ENCODE measurements around the gene THAP4.
"Not testable (repeated sequence)": the region's sequence is repeated elsewhere in the genome, so short reads cannot be mapped to it uniquely, and the experiment has no call there.

THAP4 gene

DNA sequence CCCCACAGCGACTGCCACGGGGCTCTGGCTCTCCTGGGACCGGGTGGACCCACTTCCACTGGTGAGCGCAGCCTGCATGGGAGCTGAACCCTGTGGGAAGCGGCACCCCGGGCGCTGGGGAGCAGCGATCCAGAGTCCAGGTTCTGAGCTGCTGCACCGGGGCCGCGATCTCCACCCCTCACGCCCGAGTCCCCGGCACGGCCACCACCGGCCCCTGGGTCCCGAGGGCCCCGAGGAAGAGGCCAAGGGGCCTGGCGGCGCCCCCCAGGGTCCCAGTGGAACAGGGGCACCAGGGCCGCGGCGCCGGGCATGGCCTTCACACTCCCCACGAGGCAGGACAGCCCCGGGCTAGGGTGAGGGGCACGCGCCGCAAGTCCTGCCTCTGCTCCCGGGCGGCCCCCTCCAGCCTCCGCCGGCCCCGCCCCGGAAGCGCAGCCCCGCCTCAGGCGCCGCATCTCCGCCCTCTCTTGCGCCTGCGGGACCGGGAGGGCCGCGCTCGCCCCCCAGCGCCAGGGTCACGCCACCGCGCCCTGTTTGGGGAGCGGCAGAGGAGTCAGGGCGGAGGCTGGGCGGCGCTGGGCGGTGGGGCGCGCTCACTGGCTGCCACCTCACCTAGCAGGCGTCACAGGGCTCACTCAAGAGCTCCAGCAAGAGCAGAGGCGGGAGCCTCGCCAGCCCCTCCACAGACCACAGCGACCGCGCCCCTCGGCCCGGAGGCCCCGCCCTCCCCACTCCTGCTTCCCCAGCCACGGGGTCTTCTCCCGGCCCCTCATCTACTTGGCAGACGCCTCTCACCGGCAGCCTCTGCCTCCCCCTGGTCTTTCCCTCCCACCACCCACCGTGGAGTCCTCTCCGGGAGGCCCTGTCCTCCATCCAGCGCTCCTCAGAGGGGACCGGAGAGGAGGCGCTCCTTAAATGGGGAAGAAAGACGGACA is 26.8 kb downstream of the THAP4 start:
- DNase-seq, result peak; percentile 88

DNA sequence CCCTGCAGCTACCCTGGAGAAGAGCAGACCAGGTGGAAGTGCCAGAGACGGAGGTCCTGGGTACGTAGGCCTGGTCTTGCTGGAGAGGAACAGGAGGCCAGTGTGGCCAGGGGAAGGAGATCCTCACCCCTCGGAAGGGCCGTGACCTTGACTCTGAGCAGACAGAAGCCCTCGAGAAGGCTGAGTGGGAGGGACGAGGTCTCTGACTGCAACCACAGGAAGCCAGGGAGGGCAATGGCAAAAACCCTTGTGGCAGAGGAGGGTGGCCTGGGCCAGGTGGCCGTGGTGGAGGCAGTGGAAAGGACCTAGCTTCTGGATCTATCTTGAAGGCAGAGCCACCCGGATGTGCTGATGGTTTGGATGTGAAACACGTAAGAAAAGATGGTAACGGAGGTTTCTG is 28.1 kb downstream of the THAP4 start:
- no peak for DNase-seq

DNA sequence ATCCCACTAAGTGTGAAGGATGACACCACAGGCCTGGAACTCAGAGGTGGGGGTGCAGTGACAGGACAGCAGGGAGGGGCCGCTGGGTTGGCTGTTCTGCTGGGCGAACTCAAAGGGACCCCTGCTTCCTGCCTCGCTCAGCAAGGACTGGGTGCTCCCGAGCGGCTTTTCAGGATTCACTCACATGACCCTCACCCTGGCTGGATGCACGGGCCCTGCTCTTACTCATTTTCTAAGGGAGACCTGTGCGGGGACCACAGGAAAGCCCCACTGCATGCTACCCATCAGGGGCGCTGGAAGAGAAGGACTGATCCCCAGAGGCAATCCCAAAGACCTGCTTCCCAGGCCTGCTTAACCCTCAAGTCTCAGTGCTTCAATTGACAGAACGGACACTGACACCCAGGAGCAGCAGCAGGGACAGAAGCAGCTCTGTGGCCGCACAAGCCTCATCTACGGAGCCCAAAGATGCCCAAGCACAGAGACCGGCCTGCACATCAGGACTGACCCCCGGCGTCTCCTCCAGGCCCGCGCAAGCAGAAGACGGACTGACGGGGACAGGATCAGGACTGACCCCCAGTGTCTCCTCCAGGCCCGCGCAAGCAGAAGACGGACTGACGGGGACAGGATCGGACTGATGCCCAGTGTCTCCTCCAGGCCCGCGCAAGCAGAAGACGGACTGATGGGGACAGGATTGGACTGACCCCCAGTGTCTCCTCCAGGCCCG is 29.6 kb downstream of the THAP4 start:
- DNase-seq, result no peak

DNA sequence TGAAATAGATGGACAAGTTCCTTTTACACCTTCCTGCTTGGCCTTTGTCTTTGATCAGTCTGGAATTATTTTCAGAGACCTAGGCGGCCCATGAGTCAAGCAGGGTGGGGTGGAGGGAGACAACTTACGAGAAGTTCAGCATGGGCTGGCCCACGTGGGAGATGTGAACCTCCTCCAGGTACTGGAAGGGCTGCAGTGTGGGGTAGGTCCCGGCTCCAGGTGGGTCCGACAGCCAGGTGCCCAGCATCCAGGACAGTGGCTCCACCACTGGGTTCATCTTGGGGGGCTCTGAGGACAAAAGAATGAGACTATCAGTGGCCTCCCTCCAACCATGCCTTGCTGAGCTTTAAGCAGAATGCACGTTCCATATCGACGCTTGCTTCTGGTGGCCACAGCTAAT is 30.8 kb downstream of the THAP4 start:
- DNase-seq, result no peak

DNA sequence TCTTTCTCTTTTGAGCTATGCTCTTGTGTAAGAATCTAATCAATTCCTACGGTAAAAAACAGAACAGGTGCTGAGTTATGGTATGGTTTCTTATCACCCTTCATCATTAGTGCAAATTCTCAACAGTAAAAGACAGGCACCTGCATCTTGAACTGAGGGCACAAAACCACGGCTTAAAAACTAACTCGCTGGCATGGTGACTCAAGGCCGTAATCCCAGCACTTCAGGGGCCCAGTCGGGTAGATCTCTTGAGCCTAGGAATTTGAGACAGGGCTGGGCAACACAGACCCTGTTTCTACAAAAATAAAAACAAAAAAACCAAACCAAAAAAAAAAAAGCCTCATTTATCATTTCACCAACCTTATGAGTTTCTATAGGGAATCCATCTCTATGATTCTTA is 33.3 kb downstream of the THAP4 start:
- DNase-seq, result no peak

DNA sequence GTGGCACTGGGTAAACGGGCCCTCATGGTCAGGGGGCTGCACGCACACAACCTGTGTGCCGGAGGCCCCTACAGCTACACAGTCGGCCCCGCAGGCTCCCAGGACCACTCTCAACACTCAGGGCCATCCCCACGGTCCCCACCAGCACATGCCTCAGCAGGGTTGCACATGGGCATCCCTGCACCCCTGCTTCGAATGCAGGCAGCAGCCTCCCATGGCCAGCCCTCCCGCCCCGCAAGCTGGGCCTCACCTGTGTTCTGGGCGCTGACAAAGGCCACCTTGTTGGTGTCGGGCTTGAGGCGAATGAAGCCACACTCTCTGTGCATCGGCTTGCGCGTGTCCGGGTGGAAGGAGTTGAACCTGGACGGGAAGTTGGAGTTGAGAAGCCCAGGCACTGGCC is 34.2 kb downstream of the THAP4 start:
- DNase-seq, result no peak

DNA sequence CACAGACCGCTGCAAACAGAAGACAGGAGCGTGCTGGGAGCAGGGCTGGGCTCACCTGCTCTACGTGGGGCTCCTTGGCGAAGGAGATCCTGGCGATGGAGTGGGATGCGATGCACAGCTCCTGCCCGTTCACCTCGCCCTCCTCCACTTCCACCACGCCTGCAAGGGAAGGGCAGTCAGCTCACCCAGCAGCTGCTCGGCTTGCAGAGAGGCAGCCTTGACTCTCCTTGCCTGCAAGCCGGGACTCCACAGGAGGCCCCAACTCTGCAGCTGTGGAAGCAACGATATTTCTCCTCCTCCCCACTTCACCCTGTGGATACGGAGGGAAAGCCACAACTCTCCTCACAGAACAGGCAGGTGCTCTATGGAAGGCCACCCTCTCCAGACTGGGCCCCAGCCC is 35.1 kb downstream of the THAP4 start:
- DNase-seq, result no peak

DNA sequence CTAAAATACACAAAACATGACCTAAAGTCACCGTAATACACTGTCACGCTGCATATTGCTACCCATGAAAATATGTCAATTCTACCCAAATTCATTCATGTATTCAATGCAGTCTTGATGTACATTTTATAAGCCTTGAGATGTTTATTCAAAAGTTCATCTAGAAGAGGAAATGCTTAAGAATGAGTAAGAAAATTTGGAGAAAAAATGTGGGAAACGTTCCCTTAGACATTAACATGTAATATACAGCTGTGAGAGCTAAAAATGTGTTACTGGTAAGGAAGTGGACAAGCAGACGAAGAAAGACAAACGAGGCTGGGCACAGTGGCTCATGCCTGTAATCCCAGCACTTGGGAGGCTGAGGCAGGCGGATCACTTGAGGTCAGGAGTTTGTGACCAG is 37.3 kb downstream of the THAP4 start:
- no peak for DNase-seq

DNA sequence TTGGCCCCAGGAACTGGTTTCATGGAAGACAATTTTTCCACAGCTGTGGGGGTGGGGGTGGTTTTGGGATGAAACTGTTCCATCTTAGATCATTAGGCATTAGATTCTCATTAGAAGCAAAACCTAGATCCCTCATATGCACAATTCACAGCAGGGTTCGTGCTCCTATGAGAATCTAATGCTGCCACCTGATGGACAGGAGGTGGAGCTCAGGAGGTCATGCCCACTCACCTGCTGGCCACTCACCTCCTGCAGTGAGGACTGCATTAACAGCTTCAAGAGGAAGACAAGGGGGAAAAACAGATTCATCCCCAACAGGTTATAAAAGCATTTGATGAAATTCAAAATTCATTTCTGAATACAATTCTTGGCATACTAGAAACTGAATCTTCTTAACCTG is 38.5 kb downstream of the THAP4 start:
- no peak for DNase-seq

DNA sequence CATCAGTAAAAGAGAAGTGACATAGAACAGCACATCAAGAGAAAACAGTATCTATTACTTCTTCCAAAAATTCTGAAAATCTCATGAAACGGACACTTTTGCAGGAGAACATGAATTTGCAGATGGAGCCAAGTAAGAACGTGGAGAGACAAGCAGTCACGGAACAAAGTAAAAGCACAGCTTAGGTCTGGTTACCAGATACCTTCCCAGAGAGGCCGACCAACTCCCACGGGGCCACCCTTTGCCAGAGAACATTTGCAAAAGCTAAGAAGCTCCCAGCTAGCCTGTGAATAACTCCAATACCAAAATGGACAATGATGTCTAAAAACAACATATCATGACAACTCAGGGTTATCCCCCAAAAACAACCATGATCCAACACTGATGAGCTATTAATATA is 38.9 kb downstream of the THAP4 start:
- no peak for DNase-seq

DNA sequence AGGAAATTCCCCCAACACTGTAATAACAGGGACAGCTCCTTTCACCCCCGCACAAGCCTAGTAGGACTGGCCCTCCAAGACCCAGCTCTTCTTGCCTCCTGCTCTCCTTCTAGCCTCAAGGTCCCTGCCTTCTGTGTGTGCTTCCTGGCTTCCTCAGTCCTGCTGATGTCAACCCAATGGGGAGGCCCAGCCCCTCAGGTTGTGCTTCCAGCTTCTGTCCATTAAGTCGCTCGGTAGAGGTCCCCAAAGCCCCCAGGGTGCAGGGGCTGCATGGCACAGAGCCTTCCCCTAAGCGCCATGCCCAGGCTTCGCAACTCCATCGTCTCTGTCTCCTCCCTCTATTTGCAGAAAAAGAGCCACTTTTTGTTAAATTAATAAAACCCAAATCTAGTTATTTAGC is 39.4 kb downstream of the THAP4 start:
- DNase-seq, result no peak

DNA sequence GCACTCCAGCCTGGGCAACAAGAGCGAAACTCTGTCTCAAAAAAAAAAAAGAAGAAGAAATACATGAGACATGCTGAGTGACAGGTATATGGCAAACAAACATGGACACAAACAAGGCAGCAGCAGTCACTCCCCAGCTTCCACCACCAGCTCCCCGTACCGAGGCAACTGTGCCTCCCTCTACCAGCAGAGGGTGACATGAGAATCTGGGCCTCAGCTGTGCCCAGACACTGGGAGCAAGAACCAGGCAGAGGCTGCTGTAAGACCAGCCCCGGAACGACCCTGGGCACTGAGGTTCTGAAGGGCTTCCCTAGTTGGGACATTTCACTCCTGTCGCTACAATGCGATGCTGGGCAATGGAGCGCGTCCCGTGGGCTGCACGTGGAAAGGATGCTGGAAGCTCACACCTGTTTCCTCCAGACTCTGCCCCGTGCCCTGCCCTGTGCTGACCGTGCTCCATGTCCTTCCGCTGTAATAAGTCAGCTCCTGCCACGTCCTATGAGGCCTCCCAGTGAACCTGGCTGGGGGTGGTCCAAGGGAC is 41.3 kb downstream of the THAP4 start:
- no peak for DNase-seq

DNA sequence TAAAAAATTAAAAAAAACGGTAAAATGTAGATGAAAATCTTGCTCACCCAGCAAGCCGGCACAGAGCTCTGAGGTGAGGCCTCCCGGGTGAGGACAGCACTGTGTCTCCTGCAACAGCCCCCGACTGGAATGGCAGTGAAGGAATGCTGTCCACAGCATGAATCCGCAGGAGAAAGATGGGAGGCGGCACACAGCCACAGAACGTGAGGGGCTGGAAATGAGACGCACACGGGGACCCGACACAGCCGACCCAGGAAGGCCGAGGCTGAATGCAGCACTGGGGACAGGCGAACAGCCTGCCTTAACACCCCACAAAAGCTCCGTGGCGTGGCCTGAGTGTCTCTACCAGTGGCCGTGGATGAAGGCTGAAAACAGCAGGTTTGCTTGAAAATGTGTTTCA is 43.7 kb downstream of the THAP4 start:
- DNase-seq, result no peak

DNA sequence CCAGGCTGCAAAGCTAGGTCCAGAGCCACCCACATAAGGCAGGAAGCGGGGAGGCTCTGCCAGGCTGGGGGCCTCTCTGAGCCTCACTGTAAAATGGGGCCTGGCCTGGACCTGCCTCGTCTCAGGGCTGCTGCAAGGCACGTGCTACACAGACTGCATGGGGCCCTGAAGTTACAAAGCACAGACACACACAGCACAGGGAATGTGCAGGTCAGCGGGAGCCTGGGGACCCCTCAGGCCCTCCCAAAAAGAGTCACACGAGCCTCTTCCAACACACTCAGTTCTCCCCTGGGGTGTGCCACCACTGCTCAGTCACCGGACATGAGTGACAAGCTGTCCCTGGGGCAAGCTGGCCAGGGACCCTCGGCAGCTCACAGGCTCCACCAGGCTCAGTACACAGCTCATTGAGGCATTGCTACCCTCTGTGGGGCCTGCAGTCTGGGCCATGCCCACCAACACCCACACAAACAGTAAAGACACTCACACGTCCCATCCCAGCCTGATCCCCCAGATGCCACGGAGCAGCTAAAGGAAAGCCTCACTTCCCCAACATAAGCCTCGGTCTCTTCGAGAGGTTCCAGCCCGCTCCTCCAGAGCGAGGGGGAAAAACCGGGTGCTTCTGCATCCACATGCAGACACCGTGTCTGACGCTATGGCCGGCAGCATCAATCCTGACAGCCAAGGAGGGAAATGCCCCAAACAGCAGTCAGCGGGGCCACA is 44.7 kb downstream of the THAP4 start:
- DNase-seq, result no peak

DNA sequence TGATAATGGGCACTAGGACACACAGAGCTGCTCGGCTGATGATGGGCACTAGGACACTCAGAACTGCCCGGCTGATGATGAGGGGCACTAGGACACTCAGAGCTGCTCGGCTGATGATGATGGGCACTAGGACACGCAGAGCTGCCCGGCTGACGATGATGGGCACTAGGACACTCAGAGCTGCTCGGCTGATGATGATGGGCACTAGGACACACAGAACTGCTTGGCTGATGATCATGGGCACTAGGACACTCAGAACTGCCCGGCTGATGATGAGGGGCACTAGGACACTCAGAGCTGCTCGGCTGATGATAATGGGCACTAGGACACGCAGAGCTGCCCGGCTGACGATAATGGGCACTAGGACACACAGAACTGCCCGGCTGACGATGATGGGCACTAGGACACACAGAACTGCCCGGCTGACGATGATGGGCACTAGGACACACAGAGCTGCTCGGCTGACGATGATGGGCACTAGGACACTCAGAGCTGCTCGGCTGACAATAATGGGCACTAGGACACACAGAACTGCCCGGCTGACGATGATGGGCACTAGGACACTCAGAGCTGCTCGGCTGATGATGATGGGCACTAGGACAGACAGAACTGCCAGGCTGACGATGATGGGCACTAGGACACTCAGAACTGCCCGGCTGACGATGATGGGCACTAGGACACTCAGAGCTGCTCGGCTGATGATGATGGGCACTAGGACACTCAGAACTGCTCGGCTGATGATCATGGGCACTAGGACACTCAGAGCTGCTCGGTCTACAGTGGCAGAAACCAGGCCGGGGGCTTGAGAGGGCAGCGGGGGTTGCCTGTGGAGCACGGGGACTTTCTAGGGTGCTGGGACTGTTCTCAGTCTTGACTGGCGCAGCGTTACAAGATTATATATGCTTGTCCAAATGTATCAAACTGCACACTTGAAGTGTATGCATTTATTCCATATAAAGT is 46.2 kb downstream of the THAP4 start:
- DNase-seq, result not testable (repeated sequence)

DNA sequence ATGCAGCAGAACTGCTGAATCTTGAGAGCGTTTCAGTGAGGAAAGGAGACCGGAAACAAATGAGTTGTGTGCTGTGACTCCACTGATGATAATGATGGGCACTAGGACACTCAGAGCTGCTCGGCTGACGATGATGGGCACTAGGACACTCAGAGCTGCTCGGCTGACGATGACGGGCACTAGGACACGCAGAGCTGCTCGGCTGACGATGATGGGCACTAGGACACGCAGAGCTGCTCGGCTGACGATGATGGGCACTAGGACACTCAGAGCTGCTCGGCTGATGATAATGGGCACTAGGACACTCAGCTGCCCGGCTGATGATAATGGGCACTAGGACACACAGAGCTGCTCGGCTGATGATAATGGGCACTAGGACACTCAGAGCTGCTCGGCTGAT is 47.1 kb downstream of the THAP4 start:
- not testable (repeated sequence) for DNase-seq

DNA sequence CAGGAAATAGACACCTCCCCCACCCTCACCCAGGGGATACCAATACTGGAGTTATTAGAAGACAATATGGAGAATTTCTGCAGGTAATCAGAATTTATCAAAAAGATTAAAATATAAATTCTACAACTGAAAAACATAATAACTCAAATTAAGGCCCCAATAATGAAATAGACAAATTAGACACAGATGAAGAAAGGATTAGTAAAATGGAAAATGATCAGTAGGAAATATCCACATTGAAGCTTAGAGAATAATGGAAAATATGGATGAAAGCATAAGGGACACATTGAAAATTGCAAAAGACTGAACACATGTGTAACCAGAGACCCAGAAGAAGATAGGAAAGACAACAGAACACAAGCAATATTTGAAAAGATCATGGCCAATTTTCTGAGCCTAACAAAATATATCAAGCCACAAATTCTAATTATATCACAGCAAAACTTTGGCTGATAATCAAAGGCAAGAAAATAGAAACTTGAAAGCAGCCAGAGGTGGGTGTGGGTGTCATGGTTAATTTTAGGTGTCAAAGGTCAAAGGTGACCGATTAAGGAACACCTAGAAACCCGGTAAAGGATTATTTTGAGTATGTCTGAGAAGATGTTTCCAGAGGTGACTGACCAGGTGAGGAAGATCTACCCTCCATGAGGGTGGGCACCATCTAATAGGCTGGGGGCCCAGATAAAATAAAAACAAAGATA is 50.2 kb downstream of the THAP4 start:
- DNase-seq, result no peak

DNA sequence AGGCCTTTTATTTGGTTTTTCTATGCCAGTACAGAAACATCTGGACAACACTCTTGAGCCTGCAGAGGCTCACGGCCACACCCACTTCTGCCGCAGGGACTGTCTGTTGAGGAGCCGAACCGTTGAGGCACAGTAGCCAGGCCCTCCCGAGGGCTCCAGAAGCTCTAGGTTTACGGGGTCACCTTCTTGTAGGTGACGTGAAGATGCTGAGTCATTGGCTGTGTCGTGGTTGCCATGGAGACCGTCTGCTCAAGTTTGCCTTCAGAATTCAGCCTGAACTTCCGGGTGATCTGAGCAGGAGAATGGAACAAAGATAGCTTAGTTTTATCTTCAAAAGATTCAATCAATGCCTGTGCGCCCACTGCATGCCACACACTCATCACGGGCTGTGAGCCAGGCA is 52.5 kb downstream of the THAP4 start:
- DNase-seq, result no peak

DNA sequence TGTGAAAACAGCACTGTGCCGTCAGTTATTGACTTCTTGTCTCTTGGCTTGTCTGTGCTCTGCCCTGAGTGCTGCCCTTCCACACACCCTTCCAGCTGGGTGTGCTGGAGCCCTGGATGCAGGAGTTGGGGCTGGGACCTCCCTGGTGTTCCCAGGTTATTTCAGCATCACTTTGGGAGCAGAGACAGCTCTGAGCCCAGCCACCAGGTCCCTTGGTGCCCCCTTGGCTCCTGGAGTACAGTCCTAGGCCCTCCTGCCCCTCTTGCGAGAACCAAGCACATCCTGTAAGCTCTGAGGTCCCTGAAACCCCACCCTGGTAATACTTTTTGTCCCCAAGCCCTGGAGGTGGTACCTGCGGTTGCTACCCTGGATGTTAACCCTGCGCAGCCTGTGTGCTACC is 54.2 kb downstream of the THAP4 start:
- no peak for DNase-seq

DNA sequence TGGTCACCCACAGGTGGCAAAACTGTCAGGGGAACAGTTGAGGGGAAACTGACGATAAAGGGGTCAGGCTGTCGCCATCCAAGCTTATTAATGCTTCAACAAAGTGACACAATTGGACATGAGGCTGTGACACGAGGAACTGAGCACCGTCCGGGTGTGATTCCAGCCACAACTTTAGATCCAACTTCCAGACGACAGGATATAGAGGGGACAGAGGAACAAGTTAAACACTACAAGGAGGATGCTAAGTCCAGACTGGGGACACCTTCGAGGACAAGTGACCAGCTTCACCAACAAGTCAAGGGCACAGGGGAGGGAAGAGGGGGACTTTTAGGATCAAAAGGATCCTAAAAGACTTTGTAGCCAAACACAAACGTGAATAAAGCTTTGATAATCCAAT is 54.6 kb downstream of the THAP4 start:
- DNase-seq, result no peak

DNA sequence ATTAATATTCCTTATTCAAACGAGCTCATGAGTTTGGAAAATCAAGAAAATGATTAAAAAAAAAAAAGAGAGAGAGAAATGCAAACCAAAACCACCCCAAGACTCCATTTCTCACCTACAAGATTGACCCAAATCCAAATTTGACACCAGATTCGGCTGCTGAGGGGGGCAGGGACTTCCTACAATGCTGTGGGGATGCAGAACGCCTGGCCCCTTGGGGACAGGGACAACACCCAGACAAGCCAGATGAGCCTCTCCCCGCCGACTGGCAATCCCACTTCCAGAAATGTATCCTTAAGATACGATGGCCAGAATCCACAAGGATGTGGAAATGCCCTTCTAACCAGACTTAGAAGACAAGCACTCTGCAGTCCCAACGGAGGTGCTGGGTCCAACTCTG is 57.7 kb downstream of the THAP4 start:
- DNase-seq, result no peak

Data from central memory CD4-positive, alpha-beta T cell (primary cell).